Amniotic epithelial cell (primary cell): ENCODE measurements around the gene NR5A2.
A peak's percentile ranks its signal among the peaks of the same experiment; 100 is the strongest.

ENCODE experiments used
- DNase-seq: peaks from one replicate; pipeline ENCODE4 v3.0.0-alpha.2; 2010; ENCODE audit warnings: low read depth

Gene NR5A2

GRCh38 chr1:200205216-200205995, 177.9 kb downstream of the NR5A2 start:
- peak; percentile 23 for DNase-seq

- DNase-seq: peak; percentile 86
Observed at GRCh38 chr1:200206340-200206739, 178.8 kb downstream of the NR5A2 start.

GRCh38 chr1:200206761-200207160, 179.3 kb downstream of the NR5A2 start:
- DNase-seq: peak; percentile 60

GRCh38 chr1:200207711-200208126, 180.2 kb downstream of the NR5A2 start:
- peak; percentile 79 for DNase-seq

GRCh38 chr1:200211157-200211556, 183.6 kb downstream of the NR5A2 start:
- DNase-seq: peak; percentile 70

- DNase-seq: no peak
Observed at GRCh38 chr1:200213392-200213791, 185.9 kb downstream of the NR5A2 start.

GRCh38 chr1:200213921-200214320, 186.4 kb downstream of the NR5A2 start:
- DNase-seq: no peak

GRCh38 chr1:200215350-200215749, 187.8 kb downstream of the NR5A2 start:
- no peak for DNase-seq

GRCh38 chr1:200217703-200218102, 190.2 kb downstream of the NR5A2 start:
- no peak for DNase-seq

- no peak for DNase-seq
Observed at GRCh38 chr1:200221614-200222282, 194.2 kb downstream of the NR5A2 start.

GRCh38 chr1:200223207-200223606, 195.7 kb downstream of the NR5A2 start:
- no peak for DNase-seq

GRCh38 chr1:200223613-200224012, 196.1 kb downstream of the NR5A2 start:
- no peak for DNase-seq

GRCh38 chr1:200224315-200224714, 196.8 kb downstream of the NR5A2 start:
- peak; percentile 29 for DNase-seq

- DNase-seq: no peak
Observed at GRCh38 chr1:200226268-200226968, 198.9 kb downstream of the NR5A2 start.

- DNase-seq: no peak
Observed at GRCh38 chr1:200226969-200227303, 199.4 kb downstream of the NR5A2 start.
